HepG2 (cell line): Measurements from ENCODE around the gene CNTN4. TPM values are rescaled to one million over a fixed set of nuclear protein-coding genes. Genes with fewer than 3 reads are reported as not detected.

Experiments used
- ATAC-seq: fragments of 200-7000 bp; cut with Tn5 transposase; 3 replicates; pipeline ENCODE4 v1.9.1; 2020; ENCODE audit warnings: mild to moderate bottlenecking, moderate library complexity
- BruUV-seq: library from RNA; stranded (reverse); fragments of 400-500 nt; replicated peaks from 2 replicates; lab custom pipeline; 2021; lab: Mats Ljungman, UMichigan
- CTCF ChIA-PET: fragments of 300-600 bp; formaldehyde crosslinking; extraction: SDS; loops from one replicate; lab custom pipeline; 2021; ENCODE audit warnings: low total read pairs, inconsistent platforms, low intra/inter-chr PET ratio; lab: Yijun Ruan, JAX
- POLR2A ChIA-PET: fragments of 350-600 bp; sonication (Branson Sonifier 250); formaldehyde crosslinking; loops from one replicate; lab custom pipeline; 2020; ENCODE audit warnings: antibody characterized with exemption, inconsistent platforms; lab: Yijun Ruan, JAX
- DNase-seq: peaks from one replicate; pipeline ENCODE4 v3.0.0-alpha.2; 2015; ENCODE audit warnings: low spot score
- FAIRE-seq: peaks from 3 replicates; lab custom pipeline; 2011; peaks lifted over from hg19 to GRCh38; lab: Jason Lieb, UNC
- H2AFZ ChIP-seq: one replicate; pipeline ENCODE4 v1.6.1; 2011; ENCODE audit warnings: low read length, inconsistent platforms
- H3K27ac ChIP-seq: fragments of 300-600 bp; 3 replicates; pipeline ENCODE4 v1.8.0; 2011; ENCODE audit warnings: mixed run types, mild to moderate bottlenecking, mixed read lengths, low read length, inconsistent platforms; ENCODE audit not compliant: insufficient read depth; ENCODE audit errors: extremely low read length
- H3K27me3 ChIP-seq, 2 experiments: fragments of 200-600 bp in 1 of 2; 2 replicates in 1 of 2; 3 replicates in 1 of 2; pipeline versions ENCODE4 v1.6.0 to v1.8.0; 2011; ENCODE audit warnings: low read length in 2 of 2, mild to moderate bottlenecking in 2 of 2, moderate library complexity in 2 of 2, inconsistent platforms in 1 of 2; ENCODE audit not compliant: insufficient read depth in 2 of 2, control insufficient read depth in 1 of 2
- H3K36me3 ChIP-seq, 2 experiments: fragments of 200-600 bp in 1 of 2; replicated peaks in 1 of 2; 2 replicates in 1 of 2; 3 replicates in 1 of 2; pipeline versions ENCODE4 v1.5.1 to v1.8.0; 2011; ENCODE audit warnings: low read length in 2 of 2, inconsistent platforms in 1 of 2; ENCODE audit not compliant: insufficient read depth in 2 of 2, control insufficient read depth in 1 of 2
- H3K4me1 ChIP-seq: 2 replicates; pipeline ENCODE4 v1.5.1; 2012; ENCODE audit warnings: low read length, inconsistent platforms; ENCODE audit not compliant: insufficient read depth
- H3K4me2 ChIP-seq: 2 replicates; pipeline ENCODE4 v1.6.0; 2011; ENCODE audit warnings: low read depth, low read length, inconsistent platforms
- H3K4me3 ChIP-seq, 3 experiments: fragments of 200-600 bp in 1 of 3; sonication (generic), shearing (Covaris generic) in 1 of 3; replicated peaks in 1 of 3; 2 replicates each; pipeline ENCODE4 v1.5.1; 2011 to 2016; ENCODE audit warnings: low read length in 3 of 3, inconsistent platforms in 2 of 3, low read depth in 2 of 3, mild to moderate bottlenecking in 2 of 3, control low read depth in 1 of 3, mixed read lengths in 1 of 3; ENCODE audit not compliant: insufficient read depth in 1 of 3
- H3K79me2 ChIP-seq: one replicate; pipeline ENCODE4 v1.6.1; 2011; ENCODE audit warnings: low read length, inconsistent platforms; ENCODE audit not compliant: insufficient read depth
- H3K9ac ChIP-seq: 2 replicates; pipeline ENCODE4 v1.6.0; 2011; ENCODE audit warnings: mild to moderate bottlenecking, low read depth, low read length, inconsistent platforms; ENCODE audit not compliant: insufficient read depth
- H3K9me3 ChIP-seq: 2 replicates; pipeline ENCODE4 v1.5.1; 2012; ENCODE audit warnings: mild to moderate bottlenecking, low read length
- H4K20me1 ChIP-seq: 2 replicates; pipeline ENCODE4 v1.6.0; 2011; ENCODE audit warnings: inconsistent platforms, mild to moderate bottlenecking, low read length, moderate library complexity; ENCODE audit not compliant: insufficient read depth
- GLMP ChIP-seq: sonication (generic); formaldehyde crosslinking; IDR thresholded peaks from 2 replicates; pipeline ENCODE4 v1.9.0; 2021; ENCODE audit warnings: missing genetic modification reagents, mild to moderate bottlenecking, borderline replicate concordance
- MEF2D ChIP-seq: sonication (generic); formaldehyde crosslinking; IDR thresholded peaks from 2 replicates; pipeline ENCODE4 v1.5.1; 2020; ENCODE audit warnings: mild to moderate bottlenecking, missing genetic modification reagents
- NCOA5 ChIP-seq: sonication (generic); formaldehyde crosslinking; IDR thresholded peaks from 2 replicates; pipeline ENCODE4 v1.4.0; 2020; ENCODE audit warnings: missing genetic modification reagents
- SIN3A ChIP-seq: IDR thresholded peaks from 2 replicates; pipeline ENCODE4 v1.6.1; 2011; ENCODE audit warnings: low read depth, mild to moderate bottlenecking, control low read depth, low read length, borderline replicate concordance
- TBP ChIP-seq: sonication (generic); formaldehyde crosslinking; IDR thresholded peaks from 2 replicates; pipeline ENCODE4 v1.5.0; 2020; ENCODE audit warnings: missing genetic modification reagents
- TEF ChIP-seq: sonication (generic); formaldehyde crosslinking; IDR thresholded peaks from 2 replicates; pipeline ENCODE4 v1.5.0; 2020; ENCODE audit warnings: missing genetic modification reagents
- ZBTB10 ChIP-seq: sonication (generic); formaldehyde crosslinking; IDR thresholded peaks from 2 replicates; pipeline ENCODE4 v1.4.0; 2020; ENCODE audit warnings: missing genetic modification reagents, borderline replicate concordance
- ZNF724P ChIP-seq: sonication (generic); formaldehyde crosslinking; IDR thresholded peaks from 2 replicates; pipeline ENCODE4 v1.8.0; 2022; ENCODE audit warnings: missing genetic modification reagents, borderline replicate concordance
- WGBS: methylation state at CpG from one replicate; pipeline ENCODE4 v1.1.6; 2017; ENCODE audit warnings: low lambda C conversion rate; 5-methylcytosine and 5-hydroxymethylcytosine counted together
- in situ Hi-C: cut with HindIII; loops from 2 replicates; pipeline ENCODE4 v1.10.0; 2017; ENCODE audit warnings: low pct_unique_long_range_greater_than_20kb; ENCODE audit not compliant: extremely low pct_ligation_motif_present
- intact Hi-C: fragments of 100-400 bp; cut with micrococcal nuclease; formaldehyde crosslinking; loops from one replicate; pipeline ENCODE4 v1.10.0; 2022; ENCODE audit not compliant: unreplicated experiment
- polyA plus RNA-seq, 8 experiments: library from polyadenylated mRNA; depleted of rRNA in 3 of 8; stranded (reverse) in 7 of 8; unstranded in 1 of 8; fragments of >200 nt; fragmentation: Illumina TruSeq in 4 of 8; extraction: Trizol in 4 of 8; gene quantifications; 2 replicates each; pipeline versions ENCODE4 v1.2.1 to v1.2.3, GENCODE V29; 2011 to 2016; ENCODE audit warnings: low read depth in 4 of 8, missing spikeins in 1 of 8, mixed read lengths in 1 of 8; ENCODE audit not compliant: insufficient read depth in 1 of 8
- total RNA-seq, 5 experiments: library from RNA; depleted of rRNA; stranded (reverse); fragments of >200 nt; fragmentation: Illumina TruSeq; extraction: Trizol; gene quantifications; 2 replicates each; pipeline ENCODE4 v1.2.3, GENCODE V29; 2016; ENCODE audit warnings: low read depth in 1 of 5
- TF ChIP-seq, protein P1 (sequence below): IDR thresholded peaks from 2 replicates; pipeline ENCODE4 v1.6.1; 2016; ENCODE audit warnings: missing compliant biosample characterization, missing genetic modification reagents, borderline replicate concordance

The CNTN4 gene
- total and polyA plus RNA-seq, 2 of the 13 experiments (the other 11 are each of a cell fraction or from before 2014, with no cell fraction given): 0.01 to 0.13 TPM

DNA sequence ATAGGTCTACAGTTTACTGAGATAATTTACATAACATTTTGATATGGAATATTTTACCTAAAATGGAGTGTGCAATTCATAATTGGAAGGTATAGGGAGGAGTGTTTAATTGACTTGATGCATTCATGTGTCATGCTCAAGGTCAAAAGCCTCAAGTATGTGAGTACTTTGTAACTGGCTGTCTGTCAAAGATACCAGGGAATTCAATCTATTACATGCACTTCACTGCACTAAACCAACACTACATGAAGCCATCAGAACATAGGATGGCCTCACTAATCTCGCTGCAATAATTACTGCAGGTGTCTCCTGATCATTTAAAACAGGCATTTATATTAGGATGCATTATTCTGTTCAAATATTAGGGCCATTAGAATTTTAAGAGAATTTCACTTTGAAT lies 367.2 kb downstream of the CNTN4 start:
- CTCF ChIA-PET: no interaction called here
- WGBS: 0% methylated on average over 1 of the region's 1 CpG
- no peak for DNase-seq
- no peak overlapping the region for H2AFZ ChIP-seq
- no peak for ATAC-seq
- intact Hi-C loops (no loop called here), in situ Hi-C loops (no loop called here)
- H3K79me2 ChIP-seq: no peaks in the 10 kb centered on the region
- H3K4me1 ChIP-seq: no peaks in the 10 kb centered on the region
- no peak overlapping the region for H3K9ac ChIP-seq
- H3K27me3 ChIP-seq: no peaks in the 10 kb centered on the region
- no peaks in the 10 kb centered on the region for H3K9me3 ChIP-seq
- H3K4me3 ChIP-seq: no peak overlapping the region
- TF ChIP-seq ZBTB10 (CRISPR knock-in tag): no peak
- TF ChIP-seq ZNF724P: no peak
- no peak for TF ChIP-seq TEF (CRISPR knock-in tag)
- no peaks in the 10 kb centered on the region; the same call in 1 of the 2 replicates for H4K20me1 ChIP-seq
- no peaks in the 10 kb centered on the region for H3K36me3 ChIP-seq
- no peak overlapping the region for H3K27ac ChIP-seq
- FAIRE-seq: no peak
- BruUV-seq: no TSS peak
- POLR2A ChIA-PET: no interaction called here
- no peak overlapping the region for H3K4me2 ChIP-seq

DNA sequence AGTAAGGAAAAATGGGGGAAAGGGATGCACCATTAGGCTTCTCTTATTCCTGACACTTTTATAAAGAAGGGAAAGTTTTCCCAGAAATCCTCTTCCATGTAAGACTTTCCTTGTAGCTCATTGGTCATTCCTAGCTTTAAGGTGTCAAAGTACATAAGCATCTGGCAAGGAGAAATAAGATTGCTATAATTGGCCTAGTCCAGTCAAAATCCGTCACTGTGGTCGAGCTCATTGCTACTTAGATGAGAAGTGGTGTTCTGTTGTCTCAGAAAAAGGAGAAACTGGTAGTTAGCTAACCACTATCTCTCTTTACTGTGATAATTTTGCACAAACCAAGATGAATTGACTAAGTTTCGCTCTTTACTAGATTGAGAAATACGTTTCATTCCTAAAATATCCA lies 370.1 kb downstream of the CNTN4 start:
- BruUV-seq: no TSS peak
- no peaks in the 10 kb centered on the region for H3K27me3 ChIP-seq
- H2AFZ ChIP-seq: no peak overlapping the region
- intact Hi-C loops: no loop called here
- ATAC-seq: no peak
- H3K4me2 ChIP-seq: no peak overlapping the region
- FAIRE-seq: no peak
- no peaks in the 10 kb centered on the region for H3K4me1 ChIP-seq
- H3K9ac ChIP-seq: no peak overlapping the region
- CTCF ChIA-PET: no interaction called here
- H3K9me3 ChIP-seq: no peaks in the 10 kb centered on the region
- POLR2A ChIA-PET: no interaction called here
- no peak overlapping the region for H3K27ac ChIP-seq
- WGBS: 2% methylated on average over 4 of the region's 4 CpGs
- H3K4me3 ChIP-seq: no peak overlapping the region
- DNase-seq: no peak
- no peaks in the 10 kb centered on the region; the same call in 1 of the 2 replicates for H4K20me1 ChIP-seq
- in situ Hi-C loops: no loop called here
- H3K79me2 ChIP-seq: no peaks in the 10 kb centered on the region
- H3K36me3 ChIP-seq: no peaks in the 10 kb centered on the region
- no peak for TF ChIP-seq TBP (CRISPR knock-in tag)
- TF ChIP-seq ZBTB10 (CRISPR knock-in tag): no peak
- no peak for TF ChIP-seq NCOA5 (CRISPR knock-in tag)
- TF ChIP-seq SIN3A: no peak
- TF ChIP-seq, protein P1, sequence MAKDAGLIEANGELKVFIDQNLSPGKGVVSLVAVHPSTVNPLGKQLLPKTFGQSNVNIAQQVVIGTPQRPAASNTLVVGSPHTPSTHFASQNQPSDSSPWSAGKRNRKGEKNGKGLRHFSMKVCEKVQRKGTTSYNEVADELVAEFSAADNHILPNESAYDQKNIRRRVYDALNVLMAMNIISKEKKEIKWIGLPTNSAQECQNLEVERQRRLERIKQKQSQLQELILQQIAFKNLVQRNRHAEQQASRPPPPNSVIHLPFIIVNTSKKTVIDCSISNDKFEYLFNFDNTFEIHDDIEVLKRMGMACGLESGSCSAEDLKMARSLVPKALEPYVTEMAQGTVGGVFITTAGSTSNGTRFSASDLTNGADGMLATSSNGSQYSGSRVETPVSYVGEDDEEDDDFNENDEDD (CRISPR knock-in tag): no peak
- TF ChIP-seq MEF2D: no peak
- no peak for TF ChIP-seq GLMP (CRISPR knock-in tag)
